ENCODE data around the gene TNF.

The TNF gene

GRCh38 chr6:31587791-31588777 is 12.7 kb downstream of the TNF start:
- no peak for TF ChIP-seq TAF1 (IDR thresholded peaks at IDR 0.05; ENCODE audit: borderline replicate concordance, insufficient read depth, low read length)
- no peak for TF ChIP-seq FOXP2 (optimal IDR thresholded peaks at IDR 0.05; ENCODE audit: borderline replicate concordance, extremely low read depth, extremely low read length, insufficient read depth)
- no peak for TF ChIP-seq REST (IDR thresholded peaks at IDR 0.05; ENCODE audit: insufficient read depth in 1 of 2, low read depth in 2 of 2, low read length in 2 of 2)
- TF ChIP-seq SIN3A (IDR thresholded peaks at IDR 0.05; ENCODE audit: borderline replicate concordance, insufficient read depth, low read length): no peak
- TF ChIP-seq POLR2AphosphoS5 (IDR thresholded peaks at IDR 0.05; ENCODE audit: low read depth, low read length): no peak

GRCh38 chr6:31588871-31589650 is 13.7 kb downstream of the TNF start:
- TF ChIP-seq FOXP2 (optimal IDR thresholded peaks at IDR 0.05; ENCODE audit: borderline replicate concordance, extremely low read depth, extremely low read length, insufficient read depth): no peak
- no peak for TF ChIP-seq TAF1 (IDR thresholded peaks at IDR 0.05; ENCODE audit: borderline replicate concordance, insufficient read depth, low read length)
- no peak for TF ChIP-seq SIN3A (IDR thresholded peaks at IDR 0.05; ENCODE audit: borderline replicate concordance, insufficient read depth, low read length)
- TF ChIP-seq REST (IDR thresholded peaks at IDR 0.05; ENCODE audit: insufficient read depth in 1 of 2, low read depth in 2 of 2, low read length in 2 of 2): no peak

- TF ChIP-seq FOXP2 (optimal IDR thresholded peaks at IDR 0.05; ENCODE audit: borderline replicate concordance, extremely low read depth, extremely low read length, insufficient read depth) (no peak), REST (IDR thresholded peaks at IDR 0.05; ENCODE audit: insufficient read depth in 1 of 2, low read depth in 2 of 2, low read length in 2 of 2) (no peak), SIN3A (IDR thresholded peaks at IDR 0.05; ENCODE audit: borderline replicate concordance, insufficient read depth, low read length) (no peak), POLR2AphosphoS5 (IDR thresholded peaks at IDR 0.05; ENCODE audit: low read depth, low read length) (no peak), TAF1 (IDR thresholded peaks at IDR 0.05; ENCODE audit: borderline replicate concordance, insufficient read depth, low read length) (no peak)
Measured at GRCh38 chr6:31592396-31592771, 17.0 kb downstream of the TNF start.

GRCh38 chr6:31597006-31597405 is 21.6 kb downstream of the TNF start:
- no peak for TF ChIP-seq FOXP2 (optimal IDR thresholded peaks at IDR 0.05; ENCODE audit: borderline replicate concordance, extremely low read depth, extremely low read length, insufficient read depth)
- TF ChIP-seq POLR2AphosphoS5 (IDR thresholded peaks at IDR 0.05; ENCODE audit: low read depth, low read length): no peak
- no peak for TF ChIP-seq REST (IDR thresholded peaks at IDR 0.05; ENCODE audit: insufficient read depth in 1 of 2, low read depth in 2 of 2, low read length in 2 of 2)
- TF ChIP-seq SIN3A (IDR thresholded peaks at IDR 0.05; ENCODE audit: borderline replicate concordance, insufficient read depth, low read length): no peak
- no peak for TF ChIP-seq TAF1 (IDR thresholded peaks at IDR 0.05; ENCODE audit: borderline replicate concordance, insufficient read depth, low read length)
